ENCODE results near the gene LRRC42.

The LRRC42 gene

DNA sequence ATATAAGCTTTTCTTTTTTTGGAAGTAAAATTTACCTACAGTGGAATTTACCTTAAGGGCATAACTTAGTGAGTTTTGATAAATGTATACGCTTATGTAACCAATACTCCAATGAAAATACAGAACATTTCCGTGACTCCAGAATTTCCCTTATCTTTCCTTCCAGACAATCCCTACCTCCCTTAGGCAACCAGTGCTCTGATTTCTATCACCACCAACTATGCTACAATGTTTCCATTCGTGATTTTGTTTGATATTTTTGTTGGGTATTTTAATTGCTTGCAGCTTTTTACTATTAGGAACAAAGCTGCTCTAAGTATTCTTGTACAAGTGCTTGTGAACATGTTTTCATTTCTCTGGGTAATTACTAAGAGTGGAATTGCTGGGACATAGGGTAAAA lies 15.2 kb upstream of the LRRC42 start:
- Histone ChIP-seq H3K36me3 (peaks cover 14 to 32% (median 29%) of the 10 kb centered on the region in 3 donors), H3K27me3 (no peaks in the 10 kb centered on the region), H3K4me1 (no peaks in the 10 kb centered on the region), H3K4me3 (no peak overlapping the region), H3K9me3 (peaks cover 0 to 2% (median 0%) of the 10 kb centered on the region in 3 donors), H3K27ac (no peak overlapping the region)
- DNase-seq, result no peak
- intact Hi-C loops (cut with DNase I; ENCODE audit: low total_unique reads), result no loop called here
- TF ChIP-seq, protein P1, sequence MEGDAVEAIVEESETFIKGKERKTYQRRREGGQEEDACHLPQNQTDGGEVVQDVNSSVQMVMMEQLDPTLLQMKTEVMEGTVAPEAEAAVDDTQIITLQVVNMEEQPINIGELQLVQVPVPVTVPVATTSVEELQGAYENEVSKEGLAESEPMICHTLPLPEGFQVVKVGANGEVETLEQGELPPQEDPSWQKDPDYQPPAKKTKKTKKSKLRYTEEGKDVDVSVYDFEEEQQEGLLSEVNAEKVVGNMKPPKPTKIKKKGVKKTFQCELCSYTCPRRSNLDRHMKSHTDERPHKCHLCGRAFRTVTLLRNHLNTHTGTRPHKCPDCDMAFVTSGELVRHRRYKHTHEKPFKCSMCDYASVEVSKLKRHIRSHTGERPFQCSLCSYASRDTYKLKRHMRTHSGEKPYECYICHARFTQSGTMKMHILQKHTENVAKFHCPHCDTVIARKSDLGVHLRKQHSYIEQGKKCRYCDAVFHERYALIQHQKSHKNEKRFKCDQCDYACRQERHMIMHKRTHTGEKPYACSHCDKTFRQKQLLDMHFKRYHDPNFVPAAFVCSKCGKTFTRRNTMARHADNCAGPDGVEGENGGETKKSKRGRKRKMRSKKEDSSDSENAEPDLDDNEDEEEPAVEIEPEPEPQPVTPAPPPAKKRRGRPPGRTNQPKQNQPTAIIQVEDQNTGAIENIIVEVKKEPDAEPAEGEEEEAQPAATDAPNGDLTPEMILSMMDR (IDR thresholded peaks at IDR 0.05), result no peak

DNA sequence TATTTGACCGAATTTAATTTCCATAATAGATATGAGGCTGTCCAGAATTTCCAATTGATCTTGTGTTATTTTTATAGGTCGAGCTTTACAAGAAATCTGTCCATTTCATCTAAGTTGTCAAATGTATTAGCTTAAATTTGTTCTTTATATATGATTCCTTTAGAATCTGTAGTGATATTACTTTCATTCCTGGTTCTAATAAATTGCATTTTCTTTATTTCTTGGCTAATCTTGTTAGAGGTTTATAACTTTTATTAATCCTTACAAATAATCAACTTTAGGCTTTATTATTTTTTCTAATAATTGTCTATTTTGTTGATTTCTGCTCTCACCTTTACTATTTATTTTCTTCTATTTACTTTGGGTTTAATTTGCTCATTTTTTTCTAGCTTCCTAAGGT lies 14.6 kb upstream of the LRRC42 start:
- Histone ChIP-seq H3K4me1 (peaks cover 0 to 2% (median 0%) of the 10 kb centered on the region in 4 donors), H3K36me3 (peaks cover 14 to 29% (median 26%) of the 10 kb centered on the region in 3 donors), H3K9me3 (peaks cover 0 to 2% (median 0%) of the 10 kb centered on the region in 3 donors), H3K27me3 (no peaks in the 10 kb centered on the region), H3K27ac (no peak overlapping the region), H3K4me3 (no peak overlapping the region)
- intact Hi-C loops (cut with DNase I; ENCODE audit: low total_unique reads), result no loop called here
- DNase-seq, result no peak
- TF ChIP-seq, protein P1 (IDR thresholded peaks at IDR 0.05), result no peak

DNA sequence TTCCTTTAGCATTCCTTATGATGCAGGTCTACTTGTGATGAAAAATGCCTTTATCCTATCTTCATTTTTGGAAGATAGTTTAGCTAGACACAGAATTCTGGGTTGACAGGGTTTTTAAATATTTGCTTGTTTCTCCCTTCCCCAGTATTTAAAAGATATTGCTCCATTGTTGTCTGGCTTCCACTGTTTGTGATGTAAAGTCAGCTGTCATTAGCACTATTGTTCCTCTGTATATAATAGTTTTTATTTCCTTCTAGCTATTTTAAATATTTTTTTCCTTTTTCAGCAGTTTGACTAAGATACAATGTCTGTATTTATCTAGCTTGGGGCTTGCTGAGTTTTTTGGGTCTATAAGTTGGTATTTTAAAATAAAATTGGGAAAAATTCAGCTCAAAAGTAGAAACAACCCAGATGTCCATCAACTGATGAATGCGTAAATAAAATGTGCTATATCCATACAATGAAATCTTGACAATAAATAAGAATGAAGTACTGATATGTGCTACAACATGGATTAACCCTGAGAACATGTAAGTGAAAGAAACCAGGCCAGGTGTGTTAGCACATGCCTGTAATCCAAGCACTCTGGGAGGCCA lies 11.9 kb upstream of the LRRC42 start:
- Histone ChIP-seq H3K27ac (no peak overlapping the region), H3K9me3 (peaks cover 0 to 2% (median 0%) of the 10 kb centered on the region in 3 donors), H3K36me3 (peaks cover 0 to 11% (median 7%) of the 10 kb centered on the region in 3 donors), H3K4me1 (peaks cover 0 to 22% (median 3%) of the 10 kb centered on the region in 4 donors), H3K4me3 (no peak overlapping the region), H3K27me3 (no peaks in the 10 kb centered on the region)
- intact Hi-C loops (cut with DNase I; ENCODE audit: low total_unique reads), result no loop called here
- DNase-seq, result no peak
- TF ChIP-seq, protein P1 (IDR thresholded peaks at IDR 0.05), result no peak

DNA sequence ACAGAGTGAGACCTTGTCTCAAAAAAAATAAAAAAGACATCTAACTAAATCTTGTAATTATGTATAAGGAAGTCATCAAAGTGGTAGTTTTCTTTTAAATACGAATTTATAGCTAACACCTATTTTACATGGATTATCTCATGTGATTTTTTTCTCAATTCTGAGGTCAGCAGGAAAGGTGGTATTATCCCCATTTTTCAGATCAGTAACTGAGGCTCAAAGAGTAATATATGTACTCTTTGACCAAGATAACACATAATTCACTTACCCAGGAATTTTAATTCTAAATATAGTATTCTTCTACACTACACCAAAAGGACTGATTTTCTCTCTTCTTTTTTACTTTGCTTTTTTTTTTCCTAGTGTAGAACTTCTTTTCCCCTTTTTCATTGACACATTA lies 9.7 kb upstream of the LRRC42 start:
- TF ChIP-seq, protein P1 (IDR thresholded peaks at IDR 0.05), result no peak
- Histone ChIP-seq H3K4me3 (no peak overlapping the region), H3K9me3 (peaks cover 0 to 2% (median 0%) of the 10 kb centered on the region in 3 donors), H3K4me1 (peaks cover 0 to 29% (median 3%) of the 10 kb centered on the region in 4 donors), H3K27me3 (no peaks in the 10 kb centered on the region), H3K36me3 (peaks cover 0 to 7% (median 7%) of the 10 kb centered on the region in 3 donors), H3K27ac (peak overlapping the region; percentile 49 to 64)
- intact Hi-C loops (cut with DNase I; ENCODE audit: low total_unique reads), result no loop called here
- DNase-seq, result no peak

DNA sequence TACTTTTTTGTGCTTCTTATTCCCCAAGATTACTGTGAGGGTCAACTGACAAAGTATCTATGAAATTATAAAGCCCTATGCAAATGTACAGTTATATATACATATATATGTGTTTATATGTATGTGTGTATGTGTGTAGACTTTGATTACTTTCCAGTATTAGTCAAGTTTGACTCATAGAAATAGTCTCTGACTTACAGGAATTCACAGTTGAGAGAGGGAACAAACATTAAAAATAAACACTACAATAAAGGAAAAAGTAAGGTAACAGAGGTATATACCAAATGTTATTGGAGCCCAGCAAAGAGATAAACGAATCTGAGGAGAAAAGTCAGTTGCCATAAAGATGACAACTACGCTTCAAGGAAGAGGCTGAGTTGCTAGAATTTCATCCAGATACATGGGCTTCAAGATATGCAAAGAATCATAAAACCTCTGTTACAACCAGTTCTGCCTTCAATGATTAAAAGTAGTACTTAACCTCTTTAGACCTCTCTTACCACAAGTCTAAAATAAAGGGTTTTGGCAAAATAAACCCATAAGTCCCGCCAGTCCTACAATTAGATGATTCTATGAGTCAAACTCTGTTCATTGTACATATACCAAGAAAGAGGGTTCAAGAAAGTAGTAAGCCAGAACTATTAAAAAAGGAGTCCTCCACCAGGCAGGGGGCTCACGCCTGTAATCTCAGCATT lies 7.9 kb upstream of the LRRC42 start:
- no peak for DNase-seq
- H3K27me3 ChIP-seq, result no peaks in the 10 kb centered on the region
- H3K4me1 ChIP-seq, result peaks cover 0 to 29% (median 3%) of the 10 kb centered on the region in 4 donors
- no peak overlapping the region for H3K4me3 ChIP-seq
- intact Hi-C loops (cut with DNase I; ENCODE audit: low total_unique reads), result no loop called here
- TF ChIP-seq, protein P1 (IDR thresholded peaks at IDR 0.05), result no peak
- H3K9me3 ChIP-seq, result no peaks in the 10 kb centered on the region
- peak overlapping the region in 1 of 2 donors; percentile 64 for H3K27ac ChIP-seq
- peaks cover 0 to 7% (median 7%) of the 10 kb centered on the region in 3 donors for H3K36me3 ChIP-seq

All from tibial artery (tissue), 4 donors.